GM12891 (cell line): ENCODE data around the gene SNCA.

Source experiments
- POLR2A ChIP-seq: IDR thresholded peaks from 2 replicates; pipeline ENCODE4 v1.6.1; 2011; ENCODE audit warnings: low read depth, low read length, control low read depth
- POLR2AphosphoS5 ChIP-seq: IDR thresholded peaks from 2 replicates; pipeline ENCODE4 v1.6.1; 2011; ENCODE audit warnings: low read depth, low read length, control low read depth
- SPI1 ChIP-seq: IDR thresholded peaks from 2 replicates; pipeline ENCODE4 v1.6.1; 2011; ENCODE audit warnings: low read depth, low read length, control low read depth
- TAF1 ChIP-seq: IDR thresholded peaks from 2 replicates; pipeline ENCODE4 v1.6.1; 2011; ENCODE audit warnings: low read depth, low read length, control low read depth

DNA sequence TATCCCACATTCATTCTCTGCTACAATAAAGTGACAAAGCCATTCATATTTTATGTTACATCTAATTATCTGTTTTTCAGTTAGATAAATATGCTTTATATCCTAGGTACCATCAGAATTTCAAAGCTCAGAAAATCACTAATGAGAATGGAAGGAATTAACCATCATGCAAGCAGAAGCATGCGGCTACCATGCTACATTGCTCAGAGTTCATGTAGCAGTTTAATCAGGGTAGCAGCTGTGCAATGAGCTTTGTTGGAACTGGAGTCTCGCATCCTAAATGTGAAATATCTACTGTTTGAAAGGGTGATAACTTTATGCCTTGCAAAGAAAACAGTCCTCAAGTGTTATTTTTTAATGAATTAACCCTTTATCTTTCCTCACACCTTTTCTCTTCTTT, 77.5 kb downstream of the SNCA start:
- TF ChIP-seq TAF1 = no peak
- TF ChIP-seq POLR2A = no peak
- TF ChIP-seq POLR2AphosphoS5 = no peak
- no peak for TF ChIP-seq SPI1
